HepG2 (cell line): ENCODE results near the gene NRSN2. TPM values are rescaled to one million over a fixed set of nuclear protein-coding genes. Genes with fewer than 3 reads are reported as not detected.
A peak's percentile ranks its signal among the peaks of the same experiment; 100 is the strongest.

Experiments
- ARID2 ChIP-seq: sonication (generic); formaldehyde crosslinking; IDR thresholded peaks from 2 replicates; pipeline ENCODE4 v1.8.1; 2022; ENCODE audit warnings: mild to moderate bottlenecking, missing genetic modification reagents, borderline replicate concordance
- BHLHE40 ChIP-seq: IDR thresholded peaks from 2 replicates; pipeline ENCODE4 v1.6.1; 2011; ENCODE audit warnings: low read length, improper control_type of control experiment
- BORCS8-MEF2B ChIP-seq: sonication (generic); formaldehyde crosslinking; IDR thresholded peaks from 2 replicates; pipeline ENCODE4 v1.8.0; 2022; ENCODE audit warnings: mild to moderate bottlenecking, missing genetic modification reagents
- BRD4 ChIP-seq: sonication (generic); formaldehyde crosslinking; IDR thresholded peaks from 2 replicates; pipeline ENCODE4 v1.4.0; 2020; ENCODE audit warnings: missing genetic modification reagents
- ISL2 ChIP-seq: sonication (generic); formaldehyde crosslinking; IDR thresholded peaks from 2 replicates; pipeline ENCODE4 v1.5.0; 2020; ENCODE audit warnings: missing genetic modification reagents
- KDM2A ChIP-seq: sonication (generic); formaldehyde crosslinking; IDR thresholded peaks from 2 replicates; pipeline ENCODE4 v1.4.0; 2020; ENCODE audit warnings: low read depth, missing genetic modification reagents, borderline replicate concordance
- REPIN1 ChIP-seq: sonication (generic); formaldehyde crosslinking; IDR thresholded peaks from 2 replicates; pipeline ENCODE4 v1.8.0; 2022; ENCODE audit warnings: missing genetic modification reagents, low read depth, mild to moderate bottlenecking, borderline replicate concordance
- RNF219 ChIP-seq: sonication (generic); formaldehyde crosslinking; IDR thresholded peaks from 2 replicates; pipeline ENCODE4 v1.5.0; 2020; ENCODE audit warnings: mild to moderate bottlenecking, missing genetic modification reagents
- SKI ChIP-seq: fragments of 450-650 bp; IDR thresholded peaks from one replicate; pipeline ENCODE4 v1.6.1; 2018; ENCODE audit warnings: mild to moderate bottlenecking; ENCODE audit not compliant: partially characterized antibody
- SNAI1 ChIP-seq: sonication (generic); formaldehyde crosslinking; IDR thresholded peaks from 2 replicates; pipeline ENCODE4 v1.5.0; 2020; ENCODE audit warnings: mild to moderate bottlenecking, missing genetic modification reagents, borderline replicate concordance
- TBX2 ChIP-seq: sonication (generic); formaldehyde crosslinking; IDR thresholded peaks from 2 replicates; pipeline ENCODE4 v1.5.0; 2020; ENCODE audit warnings: missing genetic modification reagents, mild to moderate bottlenecking, borderline replicate concordance
- ZNF143 ChIP-seq: sonication (generic); formaldehyde crosslinking; IDR thresholded peaks from 2 replicates; pipeline ENCODE4 v1.4.0; 2020; ENCODE audit warnings: missing genetic modification reagents
- ZNF30 ChIP-seq: sonication (generic); formaldehyde crosslinking; IDR thresholded peaks from 2 replicates; pipeline ENCODE4 v1.5.0; 2020; ENCODE audit warnings: mild to moderate bottlenecking, missing genetic modification reagents
- ZNF44 ChIP-seq: sonication (generic); formaldehyde crosslinking; IDR thresholded peaks from 2 replicates; pipeline ENCODE4 v1.5.1; 2020; ENCODE audit warnings: mild to moderate bottlenecking, missing genetic modification reagents
- ZNF629 ChIP-seq: sonication (generic); formaldehyde crosslinking; conservative IDR thresholded peaks from 2 replicates; pipeline ENCODE4 v1.5.0; 2020; ENCODE audit warnings: missing genetic modification reagents
- ZNF746 ChIP-seq: sonication (generic); formaldehyde crosslinking; IDR thresholded peaks from 2 replicates; pipeline ENCODE4 v1.8.0; 2022; ENCODE audit warnings: mild to moderate bottlenecking, missing genetic modification reagents
- ZNF772 ChIP-seq: sonication (generic); formaldehyde crosslinking; IDR thresholded peaks from 2 replicates; pipeline ENCODE4 v1.5.0; 2020; ENCODE audit warnings: mild to moderate bottlenecking, missing genetic modification reagents
- polyA plus RNA-seq, 8 experiments: library from polyadenylated mRNA; depleted of rRNA in 3 of 8; stranded (reverse) in 7 of 8; unstranded in 1 of 8; fragments of >200 nt; fragmentation: Illumina TruSeq in 4 of 8; extraction: Trizol in 4 of 8; gene quantifications; 2 replicates each; pipeline versions ENCODE4 v1.2.1 to v1.2.3, GENCODE V29; 2011 to 2016; ENCODE audit warnings: low read depth in 4 of 8, missing spikeins in 1 of 8, mixed read lengths in 1 of 8; ENCODE audit not compliant: insufficient read depth in 1 of 8
- total RNA-seq, 5 experiments: library from RNA; depleted of rRNA; stranded (reverse); fragments of >200 nt; fragmentation: Illumina TruSeq; extraction: Trizol; gene quantifications; 2 replicates each; pipeline ENCODE4 v1.2.3, GENCODE V29; 2016; ENCODE audit warnings: low read depth in 1 of 5
- TF ChIP-seq, protein P1 (sequence below): sonication (generic); formaldehyde crosslinking; IDR thresholded peaks from 2 replicates; pipeline ENCODE4 v1.4.0; 2020; ENCODE audit warnings: missing genetic modification reagents, borderline replicate concordance
- TF ChIP-seq, protein P2 (sequence below): sonication (generic); formaldehyde crosslinking; IDR thresholded peaks from 2 replicates; pipeline ENCODE4 v1.4.0; 2020; ENCODE audit warnings: missing genetic modification reagents
- TF ChIP-seq, protein P3 (sequence below): sonication (generic); formaldehyde crosslinking; IDR thresholded peaks from 2 replicates; pipeline ENCODE4 v1.8.1; 2023; ENCODE audit warnings: missing genetic modification reagents, mild to moderate bottlenecking, borderline replicate concordance
- TF ChIP-seq, protein P4 (sequence below): sonication (generic); formaldehyde crosslinking; IDR thresholded peaks from 2 replicates; pipeline ENCODE4 v1.4.0; 2020; ENCODE audit warnings: missing genetic modification reagents, mild to moderate bottlenecking, borderline replicate concordance

Gene NRSN2
- total and polyA plus RNA-seq, 2 of the 13 experiments (the other 11 are each of a cell fraction or from before 2014, with no cell fraction given), result 32.3 to 49.4 TPM

DNA sequence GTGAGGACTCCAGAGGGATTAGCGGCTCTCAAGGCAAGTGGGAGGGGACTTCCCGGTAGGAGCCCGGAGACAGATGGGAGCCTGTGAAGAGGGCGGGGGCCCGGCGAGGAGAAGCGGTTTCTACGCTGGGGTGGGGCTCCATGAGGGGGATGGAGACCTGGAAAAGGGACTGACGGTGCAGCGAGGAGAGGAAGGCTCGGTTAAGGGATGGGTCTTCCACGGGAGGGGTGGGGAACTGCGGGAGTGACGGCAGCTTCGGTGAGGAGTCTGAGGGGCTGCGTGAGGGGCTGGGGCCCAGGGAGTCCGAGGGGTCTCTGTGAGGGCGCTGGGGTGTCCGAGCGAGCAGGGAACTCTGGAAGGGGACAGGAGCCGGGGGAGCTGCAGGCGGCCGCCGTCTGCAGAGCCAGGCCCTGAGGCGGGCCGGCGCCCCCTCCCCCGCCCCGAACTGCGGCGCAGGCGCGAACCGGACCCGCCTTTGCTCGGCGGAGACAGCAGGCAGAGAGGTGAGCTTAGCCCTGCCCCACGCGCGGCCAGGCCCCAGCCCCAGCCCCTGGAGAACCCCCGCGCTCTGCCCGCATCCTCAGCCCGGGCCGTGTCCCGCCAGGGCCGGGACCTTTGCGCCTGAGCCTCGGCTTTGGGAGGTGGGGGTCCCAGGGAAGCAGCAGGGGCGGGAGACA, at the start of gene NRSN2 (continued):
- peak; percentile 44; the same call in 1 of the 2 replicates for TF ChIP-seq ZNF772 (CRISPR knock-in tag)
- no peak; the same call in 1 of the 2 replicates for TF ChIP-seq ZNF629 (CRISPR knock-in tag)
- TF ChIP-seq REPIN1 (CRISPR knock-in tag), result peak; percentile 46
- peak; percentile 47; the same call in 1 of the 2 replicates for TF ChIP-seq TBX2
- peak; percentile 8; the same call in 1 of the 2 replicates for TF ChIP-seq BORCS8-MEF2B (CRISPR knock-in tag)
- peak; percentile 78 for TF ChIP-seq ZNF143 (CRISPR knock-in tag)
- TF ChIP-seq, protein P1, sequence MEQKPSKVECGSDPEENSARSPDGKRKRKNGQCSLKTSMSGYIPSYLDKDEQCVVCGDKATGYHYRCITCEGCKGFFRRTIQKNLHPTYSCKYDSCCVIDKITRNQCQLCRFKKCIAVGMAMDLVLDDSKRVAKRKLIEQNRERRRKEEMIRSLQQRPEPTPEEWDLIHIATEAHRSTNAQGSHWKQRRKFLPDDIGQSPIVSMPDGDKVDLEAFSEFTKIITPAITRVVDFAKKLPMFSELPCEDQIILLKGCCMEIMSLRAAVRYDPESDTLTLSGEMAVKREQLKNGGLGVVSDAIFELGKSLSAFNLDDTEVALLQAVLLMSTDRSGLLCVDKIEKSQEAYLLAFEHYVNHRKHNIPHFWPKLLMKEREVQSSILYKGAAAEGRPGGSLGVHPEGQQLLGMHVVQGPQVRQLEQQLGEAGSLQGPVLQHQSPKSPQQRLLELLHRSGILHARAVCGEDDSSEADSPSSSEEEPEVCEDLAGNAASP (CRISPR knock-in tag), result peak; percentile 9; the same call in 1 of the 2 replicates
- TF ChIP-seq BHLHE40, result no peak
- TF ChIP-seq ISL2 (CRISPR knock-in tag), result no peak
- TF ChIP-seq, protein P2, sequence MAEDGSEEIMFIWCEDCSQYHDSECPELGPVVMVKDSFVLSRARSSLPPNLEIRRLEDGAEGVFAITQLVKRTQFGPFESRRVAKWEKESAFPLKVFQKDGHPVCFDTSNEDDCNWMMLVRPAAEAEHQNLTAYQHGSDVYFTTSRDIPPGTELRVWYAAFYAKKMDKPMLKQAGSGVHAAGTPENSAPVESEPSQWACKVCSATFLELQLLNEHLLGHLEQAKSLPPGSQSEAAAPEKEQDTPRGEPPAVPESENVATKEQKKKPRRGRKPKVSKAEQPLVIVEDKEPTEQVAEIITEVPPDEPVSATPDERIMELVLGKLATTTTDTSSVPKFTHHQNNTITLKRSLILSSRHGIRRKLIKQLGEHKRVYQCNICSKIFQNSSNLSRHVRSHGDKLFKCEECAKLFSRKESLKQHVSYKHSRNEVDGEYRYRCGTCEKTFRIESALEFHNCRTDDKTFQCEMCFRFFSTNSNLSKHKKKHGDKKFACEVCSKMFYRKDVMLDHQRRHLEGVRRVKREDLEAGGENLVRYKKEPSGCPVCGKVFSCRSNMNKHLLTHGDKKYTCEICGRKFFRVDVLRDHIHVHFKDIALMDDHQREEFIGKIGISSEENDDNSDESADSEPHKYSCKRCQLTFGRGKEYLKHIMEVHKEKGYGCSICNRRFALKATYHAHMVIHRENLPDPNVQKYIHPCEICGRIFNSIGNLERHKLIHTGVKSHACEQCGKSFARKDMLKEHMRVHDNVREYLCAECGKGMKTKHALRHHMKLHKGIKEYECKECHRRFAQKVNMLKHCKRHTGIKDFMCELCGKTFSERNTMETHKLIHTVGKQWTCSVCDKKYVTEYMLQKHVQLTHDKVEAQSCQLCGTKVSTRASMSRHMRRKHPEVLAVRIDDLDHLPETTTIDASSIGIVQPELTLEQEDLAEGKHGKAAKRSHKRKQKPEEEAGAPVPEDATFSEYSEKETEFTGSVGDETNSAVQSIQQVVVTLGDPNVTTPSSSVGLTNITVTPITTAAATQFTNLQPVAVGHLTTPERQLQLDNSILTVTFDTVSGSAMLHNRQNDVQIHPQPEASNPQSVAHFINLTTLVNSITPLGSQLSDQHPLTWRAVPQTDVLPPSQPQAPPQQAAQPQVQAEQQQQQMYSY (CRISPR knock-in tag), result 0 out of 2 replicates have a peak, but pooled peaks have one; percentile 38
- TF ChIP-seq SKI, result peak; percentile 14
- no peak for TF ChIP-seq RNF219 (CRISPR knock-in tag)
- TF ChIP-seq, protein P3, sequence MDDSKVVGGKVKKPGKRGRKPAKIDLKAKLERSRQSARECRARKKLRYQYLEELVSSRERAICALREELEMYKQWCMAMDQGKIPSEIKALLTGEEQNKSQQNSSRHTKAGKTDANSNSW, result peak; percentile 8; the same call in 1 of the 2 replicates
- TF ChIP-seq, protein P4, sequence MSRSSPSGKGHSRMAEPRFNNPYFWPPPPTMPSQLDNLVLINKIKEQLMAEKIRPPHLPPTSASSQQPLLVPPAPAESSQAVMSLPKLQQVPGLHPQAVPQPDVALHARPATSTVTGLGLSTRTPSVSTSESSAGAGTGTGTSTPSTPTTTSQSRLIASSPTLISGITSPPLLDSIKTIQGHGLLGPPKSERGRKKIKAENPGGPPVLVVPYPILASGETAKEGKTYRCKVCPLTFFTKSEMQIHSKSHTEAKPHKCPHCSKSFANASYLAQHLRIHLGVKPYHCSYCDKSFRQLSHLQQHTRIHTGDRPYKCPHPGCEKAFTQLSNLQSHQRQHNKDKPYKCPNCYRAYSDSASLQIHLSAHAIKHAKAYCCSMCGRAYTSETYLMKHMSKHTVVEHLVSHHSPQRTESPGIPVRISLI (CRISPR knock-in tag), result no peak
- TF ChIP-seq ARID2 (CRISPR knock-in tag), result no peak
- TF ChIP-seq ZNF746, result peak; percentile 51; the same call in 1 of the 2 replicates
- peak; percentile 93 for TF ChIP-seq SNAI1 (CRISPR knock-in tag)
- no peak; the same call in 1 of the 2 replicates for TF ChIP-seq BRD4 (CRISPR knock-in tag)
- 0 out of 2 replicates have a peak, but pooled peaks have one; percentile 44 for TF ChIP-seq ZNF30 (CRISPR knock-in tag)
- TF ChIP-seq KDM2A (CRISPR knock-in tag), result peak; percentile 71; the same call in 1 of the 2 replicates
- TF ChIP-seq ZNF44 (CRISPR knock-in tag), result no peak
